RPMI8226 (cell line): Measurements from ENCODE around the gene ABCC1.
"Not testable (repeated sequence)": the region's sequence is repeated elsewhere in the genome, so short reads cannot be mapped to it uniquely, and the experiment has no call there.

ENCODE experiments used
- DNase-seq: peaks from one replicate; pipeline ENCODE4 v3.0.0-alpha.2; 2015

The ABCC1 gene

DNA sequence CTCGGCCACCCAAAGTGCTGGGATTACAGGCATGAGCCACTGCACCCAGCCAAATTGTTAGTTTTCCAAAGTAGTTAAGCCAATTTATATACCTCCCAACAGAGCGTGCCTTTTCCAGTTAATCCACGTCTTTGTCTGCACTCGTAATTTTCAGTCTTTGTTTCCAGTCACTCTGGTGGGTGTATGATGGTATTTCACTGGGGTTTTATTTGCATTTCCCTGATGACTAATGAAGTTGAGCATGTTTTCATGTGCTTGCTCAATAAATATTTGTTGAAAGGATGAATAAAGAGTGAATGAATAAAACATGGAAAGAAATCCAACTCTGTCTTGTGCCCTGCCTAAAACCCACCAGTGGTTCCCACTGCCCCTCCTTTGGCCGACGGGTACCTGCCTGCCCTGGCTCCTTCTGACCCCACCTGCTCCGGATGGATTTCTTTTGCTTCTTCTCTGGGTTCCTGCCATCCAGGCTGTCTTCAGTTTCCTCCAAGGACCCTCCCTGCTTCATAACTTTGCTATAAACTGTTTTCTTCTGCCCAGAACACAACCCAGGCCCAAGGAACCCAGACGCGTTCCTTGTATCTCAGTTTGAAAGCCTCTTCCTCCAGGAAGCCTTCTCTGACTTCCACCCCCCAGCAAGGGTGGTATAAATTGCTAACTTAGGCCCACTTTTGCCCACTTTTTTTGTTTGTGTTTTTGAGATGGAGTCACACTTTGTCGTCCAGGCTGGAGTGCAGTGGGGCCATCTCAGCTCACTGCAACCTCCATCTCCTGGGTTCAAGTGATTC, 3.0 kb upstream of the ABCC1 start:
- no peak for DNase-seq

GRCh38 chr16:15947983-15948509, 1.4 kb upstream of the ABCC1 start:
- DNase-seq: no peak

GRCh38 chr16:15948532-15949209, 745 bp upstream of the ABCC1 start:
- peak; percentile 73 for DNase-seq

- DNase-seq: peak; percentile 59
Observed at GRCh38 chr16:15950161-15950854, 892 bp downstream of the ABCC1 start.

DNA sequence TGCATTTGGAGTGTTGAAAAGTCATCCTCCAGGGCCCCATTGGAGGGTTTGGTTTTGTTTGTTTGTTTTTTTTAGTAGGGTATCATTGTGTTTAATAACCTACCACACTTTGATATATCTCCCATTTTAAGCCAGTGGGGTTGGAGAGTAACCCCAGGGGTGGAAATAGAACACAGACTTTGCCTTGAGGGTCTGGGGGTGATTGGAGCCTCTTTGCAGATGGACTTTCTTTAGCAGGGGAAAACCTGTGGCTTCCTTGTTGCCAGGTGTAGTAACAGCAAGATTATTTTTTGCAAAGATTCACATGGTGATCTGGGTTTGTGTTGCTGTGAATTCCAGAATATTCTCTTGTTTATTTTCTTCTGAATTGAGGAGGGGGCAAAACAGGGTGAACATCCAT, 1.5 kb downstream of the ABCC1 start:
- DNase-seq: no peak

GRCh38 chr16:15951852-15952251, 2.4 kb downstream of the ABCC1 start:
- DNase-seq: no peak

- DNase-seq: no peak
Observed at GRCh38 chr16:15952265-15952711, 2.9 kb downstream of the ABCC1 start.

DNA sequence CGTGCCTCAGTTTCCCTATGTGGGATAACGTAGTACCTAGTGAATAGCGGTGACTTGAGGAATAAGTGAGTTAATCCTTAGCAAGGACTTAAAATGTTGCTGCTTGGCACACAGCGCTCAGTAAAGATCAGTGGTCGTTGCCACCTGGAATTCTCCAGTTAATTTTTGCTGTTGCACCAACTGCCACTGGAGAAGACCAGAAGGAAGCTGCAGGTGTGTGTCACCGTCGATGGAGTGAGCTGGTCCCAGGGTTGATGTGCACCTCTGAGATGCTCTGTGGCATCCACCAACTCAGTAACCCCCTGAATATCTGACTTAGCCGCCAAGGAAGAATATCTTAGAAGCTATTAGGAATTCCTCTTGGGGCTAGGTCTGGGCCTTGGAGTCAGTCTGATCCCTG, 4.1 kb downstream of the ABCC1 start:
- DNase-seq: no peak

DNA sequence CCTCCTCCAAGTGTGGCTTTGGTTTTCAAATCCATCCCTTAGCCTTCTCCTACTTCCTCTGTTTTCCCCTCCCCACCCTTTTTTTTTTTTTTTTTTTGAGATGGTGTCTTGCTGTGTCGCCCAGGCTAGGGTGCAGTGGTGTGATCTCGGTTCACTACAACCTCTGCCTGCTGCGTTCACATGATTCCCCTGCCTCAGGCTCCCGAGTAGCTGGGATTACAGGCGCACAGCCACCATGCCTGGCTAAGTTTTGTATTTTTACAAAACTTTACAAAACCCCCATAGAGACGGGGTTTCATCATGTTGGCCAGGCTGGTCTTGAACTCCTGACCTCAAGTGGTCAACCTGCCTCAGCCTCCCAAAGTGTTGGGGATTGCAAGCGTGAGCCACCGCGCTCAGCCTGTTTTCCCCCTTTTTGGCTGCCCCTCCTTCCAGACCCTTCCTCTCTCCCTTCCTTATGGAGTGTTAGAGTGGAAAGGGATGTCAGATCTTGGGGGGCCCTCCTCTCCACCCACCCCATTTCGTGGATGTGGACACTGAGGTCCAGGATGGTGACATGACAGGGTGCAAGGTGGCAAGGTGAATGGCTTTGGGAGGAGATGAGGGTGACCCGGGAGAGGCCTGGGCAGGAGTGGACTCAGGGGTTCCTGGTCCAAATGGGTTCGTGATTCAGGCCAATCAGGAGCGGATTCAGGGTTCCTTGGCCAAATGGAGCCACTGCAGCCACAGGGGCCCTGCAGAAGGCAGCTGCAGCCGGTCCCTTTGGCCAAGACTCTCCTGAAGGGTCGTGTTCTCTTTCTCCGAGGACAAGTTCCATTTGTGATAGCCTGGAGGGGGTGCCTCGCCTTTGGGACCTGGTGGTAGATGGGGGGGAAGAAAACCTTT, 4.8 kb downstream of the ABCC1 start:
- no peak for DNase-seq

GRCh38 chr16:15954814-15955151, 5.4 kb downstream of the ABCC1 start:
- no peak for DNase-seq

DNA sequence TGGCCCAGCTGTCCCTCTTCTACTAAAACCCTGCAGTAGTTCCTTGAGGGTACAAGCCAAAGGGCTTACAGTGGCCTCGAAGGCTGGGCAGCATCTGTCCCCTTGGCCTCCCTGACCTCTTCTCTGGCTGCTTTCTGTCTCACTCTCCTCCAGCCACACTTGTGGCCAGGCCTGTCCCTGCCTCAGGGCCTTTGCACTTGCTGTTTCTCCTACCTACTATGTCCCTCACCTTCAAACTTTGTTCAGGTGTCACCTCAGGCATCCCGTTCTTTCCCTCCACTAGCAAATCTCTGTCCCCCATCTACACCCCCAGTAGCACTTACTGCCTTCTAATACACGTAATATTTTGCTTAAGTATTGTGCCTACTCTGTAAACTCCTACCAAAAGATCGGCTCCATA, 6.0 kb downstream of the ABCC1 start:
- DNase-seq: no peak

- DNase-seq: not testable (repeated sequence)
Observed at GRCh38 chr16:15956106-15956505, 6.7 kb downstream of the ABCC1 start.

DNA sequence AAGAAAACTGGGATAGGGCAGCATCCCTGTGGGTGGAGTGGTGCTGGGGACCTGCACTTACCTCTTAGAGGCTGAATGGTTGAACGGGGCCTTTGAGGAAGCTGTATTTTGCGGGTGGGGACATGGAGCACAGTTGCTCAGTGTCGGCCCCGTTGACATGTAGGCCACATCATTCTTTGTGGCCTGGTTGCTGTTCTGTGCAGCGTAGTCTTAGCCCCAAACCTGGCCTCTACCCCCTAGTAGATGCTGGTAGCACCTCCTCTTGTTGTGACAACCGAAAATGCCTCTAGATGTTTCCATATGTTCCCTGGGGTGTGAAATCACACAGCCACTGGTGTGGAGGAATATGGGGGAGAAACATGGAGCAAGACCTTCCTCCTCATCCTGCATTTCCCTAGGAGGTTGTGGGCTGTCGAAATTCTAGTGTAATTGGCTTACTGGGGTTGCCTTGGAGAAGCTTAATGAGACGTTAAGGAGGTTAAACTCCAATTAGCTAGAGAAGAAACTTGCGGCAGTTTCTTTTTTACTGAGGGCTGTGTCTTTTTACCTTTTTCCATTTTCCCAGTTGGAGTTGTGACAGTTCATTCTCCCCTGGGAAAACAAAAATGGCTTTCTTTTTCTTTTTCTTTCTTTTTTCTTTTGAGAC, 9.4 kb downstream of the ABCC1 start:
- DNase-seq: no peak

- no peak for DNase-seq
Observed at GRCh38 chr16:15960124-15960971, 10.9 kb downstream of the ABCC1 start.

DNA sequence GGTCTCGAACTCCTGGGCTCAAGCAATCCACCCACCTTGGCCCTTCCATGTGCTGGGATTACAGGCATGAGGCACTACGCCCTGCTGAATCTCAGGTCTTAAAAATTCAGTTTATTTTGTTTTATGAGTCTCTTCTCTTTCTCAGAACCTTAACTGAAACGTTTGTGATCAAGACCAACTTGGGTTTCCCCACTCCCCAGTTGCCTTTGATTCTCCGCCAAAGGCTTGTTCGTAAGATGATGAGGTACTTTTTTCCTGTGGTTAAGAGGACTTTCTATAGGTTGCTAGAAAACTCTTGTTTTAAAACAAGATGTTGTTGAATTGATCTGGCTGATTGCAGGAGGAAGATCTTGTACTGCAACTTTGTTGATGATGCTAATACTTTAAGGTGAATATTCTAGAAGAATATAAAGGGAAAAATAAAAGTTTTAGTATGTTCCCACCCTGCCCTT, 11.7 kb downstream of the ABCC1 start:
- no peak for DNase-seq

DNA sequence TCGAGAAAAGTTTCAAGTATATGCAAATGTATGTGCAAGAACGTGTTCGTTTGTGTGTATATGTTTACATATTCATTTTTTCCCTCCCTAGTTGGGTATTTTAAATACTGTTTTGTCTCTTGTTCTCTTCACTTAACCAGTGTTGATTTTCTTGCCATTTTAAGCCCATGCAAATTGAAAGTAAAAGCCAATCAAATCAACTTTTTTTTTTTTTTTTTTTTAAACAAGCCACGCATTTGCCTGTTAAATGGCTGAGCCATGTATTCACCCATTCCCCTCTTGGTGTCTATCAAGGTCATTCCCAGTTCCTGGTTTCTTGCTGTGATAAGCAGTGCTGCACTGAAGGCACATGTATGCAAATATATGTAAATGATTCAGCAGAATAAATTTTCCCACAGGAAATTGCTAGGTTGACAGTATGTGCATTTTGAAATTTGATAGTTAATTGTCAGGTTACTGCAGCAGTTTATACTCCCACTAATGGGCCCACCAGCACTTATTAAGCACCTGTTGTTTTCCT, 12.2 kb downstream of the ABCC1 start:
- no peak for DNase-seq

- no peak for DNase-seq
Observed at GRCh38 chr16:15963307-15963910, 14.0 kb downstream of the ABCC1 start.

DNA sequence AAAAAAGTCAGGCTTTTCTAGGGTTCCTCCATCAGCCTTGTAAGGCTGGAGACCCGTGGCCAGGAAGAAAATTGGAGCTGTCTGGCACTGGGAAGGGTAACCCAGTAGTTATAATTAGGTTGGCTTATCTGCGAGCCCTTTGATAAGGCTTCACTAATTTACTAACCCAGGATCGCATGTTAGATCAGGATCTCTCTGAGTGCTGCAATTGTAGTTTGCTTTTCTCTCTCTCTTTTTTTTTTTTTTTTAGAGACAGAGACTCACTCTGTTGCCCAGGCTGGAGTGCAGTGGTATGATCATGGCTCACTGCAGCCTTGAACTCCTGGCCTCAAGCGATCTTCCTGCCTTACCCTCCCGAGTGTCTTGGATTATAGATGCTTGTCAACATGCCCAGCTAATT, 17.0 kb downstream of the ABCC1 start:
- no peak for DNase-seq

DNA sequence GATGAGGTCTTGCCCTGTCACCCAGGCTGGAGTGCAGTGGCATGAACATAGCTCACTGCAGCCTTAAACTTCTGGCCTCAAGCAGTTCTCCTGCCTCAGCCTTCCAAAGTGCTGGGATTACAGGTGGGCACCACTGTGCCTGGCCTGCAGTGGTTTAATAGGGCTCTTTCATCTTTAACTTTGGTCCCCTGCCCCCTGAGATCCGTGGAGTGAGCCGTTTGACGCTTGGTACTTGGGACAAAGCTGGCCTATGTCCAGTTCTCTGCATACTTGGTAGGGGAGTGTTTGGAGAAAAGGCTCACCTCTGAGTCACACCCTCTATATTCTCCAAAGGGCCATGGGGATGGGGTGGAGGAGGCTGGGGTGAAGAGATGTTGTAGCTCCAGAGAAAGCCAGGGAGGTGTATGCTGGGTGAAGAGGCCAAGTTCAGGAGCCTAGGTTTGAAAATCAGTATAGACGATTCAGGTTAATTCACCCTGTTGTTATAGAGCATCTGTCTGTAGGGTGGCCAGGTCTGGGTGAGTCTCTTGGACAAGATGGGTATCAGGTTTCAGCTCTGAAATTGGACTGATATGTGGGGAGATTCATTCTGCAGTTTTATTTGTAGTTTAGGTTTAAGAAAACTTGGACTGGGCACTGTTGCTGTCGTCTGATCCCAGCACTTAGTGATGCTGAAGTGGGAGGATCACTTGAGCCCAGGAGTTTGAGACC, 17.6 kb downstream of the ABCC1 start:
- no peak for DNase-seq
